ENCODE data around the gene DMXL1.

DMXL1 gene

DNA sequence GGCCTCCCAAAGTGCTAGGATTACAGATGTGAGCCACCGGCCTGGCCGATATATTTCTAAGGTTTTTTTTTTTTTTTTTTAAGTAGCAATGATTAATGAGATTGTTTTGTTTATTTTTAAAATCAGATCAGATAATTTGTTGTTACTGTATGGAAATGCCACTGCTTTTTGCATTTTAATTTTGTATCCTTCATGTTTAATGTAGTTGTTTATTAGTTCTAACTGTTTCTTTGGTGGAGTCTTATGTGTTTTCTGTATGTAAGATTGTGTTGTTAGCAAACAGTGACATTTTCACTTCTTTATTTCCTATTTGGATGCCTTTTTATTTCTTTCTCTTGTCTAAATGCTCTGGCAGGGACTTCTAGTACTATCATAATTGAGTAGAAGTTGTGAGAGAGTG, 87.3 kb downstream of the DMXL1 start:
- TF ChIP-seq, protein P1, sequence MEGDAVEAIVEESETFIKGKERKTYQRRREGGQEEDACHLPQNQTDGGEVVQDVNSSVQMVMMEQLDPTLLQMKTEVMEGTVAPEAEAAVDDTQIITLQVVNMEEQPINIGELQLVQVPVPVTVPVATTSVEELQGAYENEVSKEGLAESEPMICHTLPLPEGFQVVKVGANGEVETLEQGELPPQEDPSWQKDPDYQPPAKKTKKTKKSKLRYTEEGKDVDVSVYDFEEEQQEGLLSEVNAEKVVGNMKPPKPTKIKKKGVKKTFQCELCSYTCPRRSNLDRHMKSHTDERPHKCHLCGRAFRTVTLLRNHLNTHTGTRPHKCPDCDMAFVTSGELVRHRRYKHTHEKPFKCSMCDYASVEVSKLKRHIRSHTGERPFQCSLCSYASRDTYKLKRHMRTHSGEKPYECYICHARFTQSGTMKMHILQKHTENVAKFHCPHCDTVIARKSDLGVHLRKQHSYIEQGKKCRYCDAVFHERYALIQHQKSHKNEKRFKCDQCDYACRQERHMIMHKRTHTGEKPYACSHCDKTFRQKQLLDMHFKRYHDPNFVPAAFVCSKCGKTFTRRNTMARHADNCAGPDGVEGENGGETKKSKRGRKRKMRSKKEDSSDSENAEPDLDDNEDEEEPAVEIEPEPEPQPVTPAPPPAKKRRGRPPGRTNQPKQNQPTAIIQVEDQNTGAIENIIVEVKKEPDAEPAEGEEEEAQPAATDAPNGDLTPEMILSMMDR (conservative IDR thresholded peaks at IDR 0.05; ENCODE audit: low read depth, low read length), result no peak
- H3K4me3 ChIP-seq (ENCODE audit: low read depth, low read length), result no peak overlapping the region
- DNase-seq (ENCODE audit: low read depth), result no peak

DNA sequence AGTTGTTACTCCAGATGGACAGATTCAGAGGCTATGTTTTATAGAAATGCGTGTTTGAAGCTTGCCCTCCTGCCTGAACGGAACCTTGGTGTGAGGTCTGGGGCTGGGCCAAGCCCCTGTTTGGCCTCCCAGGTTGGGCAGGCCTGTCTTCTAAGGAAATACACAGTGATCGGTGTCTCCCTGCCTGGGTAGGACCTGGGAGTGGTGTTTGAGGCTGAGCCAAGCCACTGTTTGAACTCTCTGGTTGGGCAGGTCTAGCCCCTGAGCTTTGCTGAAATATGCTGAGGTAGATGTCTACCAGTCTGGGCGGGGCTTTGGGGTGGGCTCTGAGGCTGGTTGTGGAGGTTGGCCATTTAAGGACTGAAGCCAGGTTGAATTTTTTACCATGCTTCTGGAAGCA, 90.5 kb downstream of the DMXL1 start:
- TF ChIP-seq, protein P1 (conservative IDR thresholded peaks at IDR 0.05; ENCODE audit: low read depth, low read length), result no peak
- no peak overlapping the region for H3K4me3 ChIP-seq (ENCODE audit: low read depth, low read length)
- DNase-seq (ENCODE audit: low read depth), result no peak

DNA sequence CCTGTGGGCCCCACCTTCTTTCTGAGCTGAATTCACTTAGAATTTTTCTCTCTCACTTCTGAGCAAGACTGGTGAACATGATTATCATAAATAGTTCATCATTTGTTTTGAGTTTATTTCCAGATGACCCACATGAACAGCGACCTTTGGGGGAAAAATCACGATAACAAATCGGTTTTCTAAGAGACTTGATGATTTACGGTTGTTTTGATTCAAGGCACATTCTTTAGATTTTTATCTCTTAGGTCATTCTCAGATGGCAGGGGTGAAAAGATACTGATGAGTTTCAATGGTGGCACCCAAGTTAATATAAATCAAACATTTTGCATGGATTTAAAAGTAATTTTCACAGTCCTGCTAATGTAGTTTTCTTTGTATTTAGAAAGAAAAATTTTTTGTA, 95.1 kb downstream of the DMXL1 start:
- TF ChIP-seq, protein P1 (conservative IDR thresholded peaks at IDR 0.05; ENCODE audit: low read depth, low read length), result no peak
- DNase-seq (ENCODE audit: low read depth), result no peak
- no peak overlapping the region for H3K4me3 ChIP-seq (ENCODE audit: low read depth, low read length)

DNA sequence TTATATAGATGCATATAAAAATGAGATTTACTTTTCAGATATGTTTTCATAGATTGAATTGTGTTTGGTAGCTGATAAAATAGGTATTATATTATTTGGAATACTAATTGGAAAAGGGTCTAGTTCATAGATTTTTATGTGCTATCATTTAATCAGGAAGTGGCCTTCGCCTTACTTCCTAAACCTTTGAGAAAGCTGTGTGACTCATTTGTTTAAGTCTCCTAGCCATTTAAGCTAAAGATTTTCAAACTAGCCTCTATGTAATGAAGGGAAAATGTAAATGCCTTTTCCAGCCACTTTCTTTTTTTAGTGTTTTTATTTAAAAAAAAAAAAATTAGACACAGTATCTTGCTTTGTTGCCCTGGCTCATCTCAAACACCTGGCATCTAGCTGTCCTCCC, 97.5 kb downstream of the DMXL1 start:
- TF ChIP-seq, protein P1 (conservative IDR thresholded peaks at IDR 0.05; ENCODE audit: low read depth, low read length), result no peak
- peak; percentile 13 for DNase-seq (ENCODE audit: low read depth)
- H3K4me3 ChIP-seq (ENCODE audit: low read depth, low read length), result no peak overlapping the region

DNA sequence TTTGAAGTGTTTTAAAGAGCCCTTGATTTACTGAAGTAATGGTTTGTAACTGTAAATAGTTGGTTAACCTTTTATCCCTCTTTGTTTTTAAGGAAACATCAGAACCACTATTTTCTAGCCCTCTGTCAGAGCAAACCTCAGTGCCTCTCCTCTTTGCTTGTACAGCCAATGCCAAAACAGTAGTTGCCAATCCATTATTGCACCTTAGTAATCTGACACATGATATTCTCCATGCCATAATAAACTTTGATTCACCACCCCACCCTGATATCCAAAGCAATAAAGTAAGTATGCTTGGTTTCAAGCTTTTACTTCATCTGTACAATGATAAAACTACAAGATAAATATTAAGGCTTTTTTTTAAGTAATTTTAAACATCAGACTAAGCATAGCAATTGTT, 100.8 kb downstream of the DMXL1 start:
- H3K4me3 ChIP-seq (ENCODE audit: low read depth, low read length), result no peak overlapping the region
- TF ChIP-seq, protein P1 (conservative IDR thresholded peaks at IDR 0.05; ENCODE audit: low read depth, low read length), result no peak
- DNase-seq (ENCODE audit: low read depth), result no peak

DNA sequence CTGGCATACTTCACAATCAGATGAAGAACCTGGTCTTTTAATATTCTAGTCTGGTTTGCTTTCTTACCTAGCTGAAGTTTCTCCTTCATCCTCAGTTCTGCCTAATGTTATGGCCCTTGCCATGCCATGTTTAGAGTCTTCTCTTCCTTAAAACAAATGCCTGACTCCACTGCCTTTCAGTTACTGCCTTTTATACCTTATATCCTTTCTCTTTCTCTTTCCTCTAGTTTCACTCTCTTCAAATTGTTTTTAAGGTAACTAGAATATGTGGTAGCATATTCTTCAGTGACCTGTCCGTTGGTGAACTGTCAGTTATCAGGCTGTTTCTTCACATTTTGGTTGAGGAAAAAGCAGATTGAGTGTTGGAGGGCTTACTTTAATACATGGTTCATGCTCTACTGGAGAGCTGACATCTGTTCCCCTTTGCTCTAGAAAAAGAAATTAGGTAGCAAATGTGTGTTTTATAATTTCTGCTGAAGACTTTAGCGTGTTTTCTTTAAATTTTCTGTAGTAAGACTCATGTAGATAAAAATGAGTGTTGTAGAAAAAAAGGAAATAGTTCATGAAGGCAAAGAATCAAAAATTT, 103.8 kb downstream of the DMXL1 start:
- no peak for DNase-seq (ENCODE audit: low read depth)
- H3K4me3 ChIP-seq (ENCODE audit: low read depth, low read length), result no peak overlapping the region

DNA sequence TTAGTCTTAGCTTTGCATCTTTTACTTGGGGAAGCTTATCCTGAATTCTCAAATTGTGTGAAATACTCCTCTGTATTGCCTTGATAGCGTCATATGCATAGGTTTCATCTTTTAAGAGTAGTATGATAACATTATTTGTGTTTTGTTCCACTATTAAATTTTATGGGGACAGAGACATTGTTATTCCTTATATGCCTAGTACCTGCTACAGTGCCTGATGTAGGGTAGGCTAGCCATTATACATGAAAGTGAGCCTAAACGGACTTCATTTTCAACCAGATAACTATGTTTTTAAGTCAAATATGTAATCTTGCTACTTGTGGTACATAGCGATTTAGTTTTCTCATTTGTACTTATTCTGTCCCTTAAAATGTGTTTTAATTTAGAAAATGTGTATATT, 105.9 kb downstream of the DMXL1 start:
- no peak overlapping the region for H3K4me3 ChIP-seq (ENCODE audit: low read depth, low read length)
- DNase-seq (ENCODE audit: low read depth), result no peak
- TF ChIP-seq, protein P1 (conservative IDR thresholded peaks at IDR 0.05; ENCODE audit: low read depth, low read length), result no peak

More for the DNA sequence above, 103.8 kb downstream of the DMXL1 start:
- TF ChIP-seq, protein P1 (conservative IDR thresholded peaks at IDR 0.05; ENCODE audit: low read depth, low read length), result no peak
